Lung (tissue), 12 donors: ENCODE data around the gene FYN. TPM values are rescaled to one million over a fixed set of nuclear protein-coding genes. Genes with fewer than 3 reads are reported as not detected.

ENCODE experiments used
- ATAC-seq: fragments of 200-7000 bp; cut with Tn5 transposase; one replicate; pipeline ENCODE4 v1.9.1; 2020; ENCODE audit warnings: moderate number of reproducible peaks; ENCODE audit not compliant: insufficient read depth, low FRiP score
- DNase-seq, 3 donors: peaks; one replicate each; pipeline ENCODE4 v3.0.0-alpha.2; 2013 to 2017
- H3K27ac ChIP-seq, 2 donors: one replicate each; pipeline ENCODE4 v1.5.1; 2013; ENCODE audit warnings: mild to moderate bottlenecking in 2 of 2, moderate library complexity in 2 of 2, control low read depth in 1 of 2, inconsistent platforms in 1 of 2, low read depth in 1 of 2, low read length in 1 of 2
- H3K27me3 ChIP-seq, 3 donors: one replicate each; pipeline ENCODE4 v1.5.1; 2013; ENCODE audit warnings: low read length in 2 of 3; ENCODE audit not compliant: control insufficient read depth in 3 of 3, insufficient read depth in 3 of 3
- H3K36me3 ChIP-seq, 4 donors: one replicate each; pipeline ENCODE4 v1.5.1; 2013; ENCODE audit warnings: low read length in 4 of 4, mild to moderate bottlenecking in 1 of 4, moderate library complexity in 1 of 4; ENCODE audit not compliant: control insufficient read depth in 4 of 4, insufficient read depth in 4 of 4
- H3K4me1 ChIP-seq, 5 donors: one replicate each; pipeline ENCODE4 v1.5.1; 2013; ENCODE audit warnings: low read length in 5 of 5, mild to moderate bottlenecking in 2 of 5, moderate library complexity in 1 of 5; ENCODE audit not compliant: control insufficient read depth in 5 of 5, insufficient read depth in 5 of 5
- H3K4me3 ChIP-seq: one replicate; pipeline ENCODE4 v1.5.1; 2013; ENCODE audit warnings: mild to moderate bottlenecking, control low read depth, moderate library complexity
- H3K9ac ChIP-seq, 2 donors: one replicate each; pipeline ENCODE4 v1.5.1; 2013; ENCODE audit warnings: low read length in 2 of 2, control low read depth in 1 of 2; ENCODE audit not compliant: insufficient read depth in 1 of 2
- H3K9me3 ChIP-seq, 4 donors: one replicate each; pipeline ENCODE4 v1.5.1; 2013; ENCODE audit warnings: low read length in 3 of 4, mild to moderate bottlenecking in 1 of 4, moderate library complexity in 1 of 4; ENCODE audit not compliant: control insufficient read depth in 4 of 4, insufficient read depth in 3 of 4
- CTCF ChIP-seq: IDR thresholded peaks from 2 replicates; pipeline ENCODE4 v1.5.1; 2012; ENCODE audit warnings: mild to moderate bottlenecking; ENCODE audit errors: control extremely low read depth, extremely low read depth
- WGBS, 2 donors: extraction: QIAGEN DNeasy Blood & Tissue Kit; methylation state at CpG; one replicate each; pipeline ENCODE4 v1.1.7; 2013; 5-methylcytosine and 5-hydroxymethylcytosine counted together
- polyA plus RNA-seq, 2 donors: library from polyadenylated mRNA; stranded (reverse); fragments of 200-250 nt; gene quantifications; one replicate each; pipeline ENCODE4 v1.2.1, GENCODE V29; 2013
- total RNA-seq, 2 donors: library from RNA; depleted of rRNA in 1 of 2; stranded (reverse); fragments of >200 nt in 1 of 2; gene quantifications; one replicate each; pipeline ENCODE4 v1.2.1, GENCODE V29; 2014 to 2021
- donor health status: control.
- donor health status: control.
- donor health status: Bipolar disorder and iron deficiency.
- donor health status: healthy.
- donor health status: DM: yes; HTN: yes; CAD: no.

FYN gene
- total and polyA plus RNA-seq, 4 donors = 27.3 to 157 (median 71.0) TPM

- H3K4me3 ChIP-seq = no peak overlapping the region
- H3K9me3 ChIP-seq = no peaks in the 10 kb centered on the region
- H3K27ac ChIP-seq = no peak overlapping the region
- H3K36me3 ChIP-seq = peaks cover 0 to 6% (median 5%) of the 10 kb centered on the region in 4 donors
- ATAC-seq = no peak
- TF ChIP-seq CTCF = no peak
- H3K4me1 ChIP-seq = peaks cover 4 to 19% (median 12%) of the 10 kb centered on the region in 5 donors
- H3K27me3 ChIP-seq = no peaks in the 10 kb centered on the region
- 94 to 98% methylated on average over 7 of the region's 7 CpGs for whole genome bisulfite sequencing, 2 donors
- no peak for DNase-seq
- H3K9ac ChIP-seq = no peak overlapping the region
These were observed 193.1 kb downstream of the FYN start for GRCh38 chr6:111680015-111680712.

GRCh38 chr6:111679126-111679858, 194.0 kb downstream of the FYN start:
- H3K9ac ChIP-seq = no peak overlapping the region
- ATAC-seq (no peak), DNase-seq (no peak)
- no peak overlapping the region for H3K27ac ChIP-seq
- H3K4me1 ChIP-seq = peaks cover 4 to 15% (median 10%) of the 10 kb centered on the region in 5 donors
- H3K4me3 ChIP-seq = no peak overlapping the region
- H3K36me3 ChIP-seq = peaks cover 0 to 8% (median 6%) of the 10 kb centered on the region in 4 donors
- no peaks in the 10 kb centered on the region for H3K27me3 ChIP-seq
- H3K9me3 ChIP-seq = no peaks in the 10 kb centered on the region
- 89 to 90% methylated on average over 5 of the region's 5 CpGs for WGBS, 2 donors
- TF ChIP-seq CTCF = no peak

- Histone ChIP-seq H3K27me3 (no peaks in the 10 kb centered on the region), H3K4me1 (peaks cover 0 to 11% (median 0%) of the 10 kb centered on the region in 5 donors), H3K27ac (no peak overlapping the region), H3K36me3 (peaks cover 2 to 16% (median 13%) of the 10 kb centered on the region in 4 donors), H3K9ac (no peak overlapping the region), H3K4me3 (no peak overlapping the region), H3K9me3 (no peaks in the 10 kb centered on the region)
- TF ChIP-seq CTCF = no peak
- ATAC-seq = no peak
- WGBS, 2 donors = 65 to 75% methylated on average over 3 of the region's 3 CpGs
- no peak for DNase-seq
These were observed 195.8 kb downstream of the FYN start for GRCh38 chr6:111677249-111677990.
